Urothelium cell line (cell line): ENCODE measurements around the gene NOB1.
"Not testable (repeated sequence)": the region's sequence is repeated elsewhere in the genome, so short reads cannot be mapped to it uniquely, and the experiment has no call there.

Experiments
- DNase-seq: peaks from one replicate; pipeline ENCODE4 v3.0.0; 2011; ENCODE audit warnings: low spot score, mixed read lengths
- FAIRE-seq: peaks from 2 replicates; lab custom pipeline; 2011; peaks lifted over from hg19 to GRCh38; lab: Jason Lieb, UNC

The NOB1 gene

DNA sequence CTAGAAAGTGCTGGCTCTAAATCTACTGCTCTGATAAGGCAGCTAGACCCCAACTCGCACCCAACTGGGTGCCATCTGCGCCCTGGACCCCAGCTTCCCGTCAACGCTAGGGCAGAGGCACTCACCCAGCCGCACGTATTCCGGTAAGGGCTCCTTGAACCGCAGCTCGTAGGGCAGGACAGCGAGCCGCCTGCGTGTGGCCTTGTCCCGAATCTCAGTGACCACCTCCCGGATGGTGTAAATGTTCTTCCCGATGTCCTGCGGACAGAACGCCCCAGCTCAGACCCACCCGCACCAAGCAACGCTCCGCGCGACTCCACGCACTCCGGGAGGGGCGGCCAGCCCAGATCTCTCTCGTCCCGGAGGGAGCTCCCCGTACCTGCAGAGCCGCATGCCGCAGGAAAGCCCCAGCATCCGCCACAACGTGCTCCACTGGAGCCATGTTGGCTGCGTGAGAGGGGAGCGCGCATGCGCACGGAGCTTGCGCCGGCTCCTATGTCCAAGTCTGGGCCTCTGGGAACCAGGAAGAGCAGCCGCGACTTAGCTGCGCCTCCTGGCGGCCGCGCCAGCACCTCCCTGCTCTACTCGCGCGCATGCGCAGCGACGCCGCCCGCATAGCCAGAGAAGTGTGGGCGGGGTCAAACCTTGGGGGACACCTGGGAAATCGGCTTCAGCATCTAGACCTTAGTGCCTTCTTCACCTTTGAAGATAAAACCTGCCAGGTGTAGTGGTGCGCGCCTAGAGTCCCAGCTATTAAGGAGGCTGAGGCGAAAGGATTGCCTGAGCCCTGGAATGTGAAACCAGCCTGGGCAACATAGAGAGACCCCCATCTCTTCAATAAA lies at the start of gene NOB1:
TSS of gene NOB1 (minus strand) at position 458 of the 842 bp plus-strand sequence. CDS start at position 442, 16 bp downstream.
- FAIRE-seq (no peak), DNase-seq (peak; percentile 98)

DNA sequence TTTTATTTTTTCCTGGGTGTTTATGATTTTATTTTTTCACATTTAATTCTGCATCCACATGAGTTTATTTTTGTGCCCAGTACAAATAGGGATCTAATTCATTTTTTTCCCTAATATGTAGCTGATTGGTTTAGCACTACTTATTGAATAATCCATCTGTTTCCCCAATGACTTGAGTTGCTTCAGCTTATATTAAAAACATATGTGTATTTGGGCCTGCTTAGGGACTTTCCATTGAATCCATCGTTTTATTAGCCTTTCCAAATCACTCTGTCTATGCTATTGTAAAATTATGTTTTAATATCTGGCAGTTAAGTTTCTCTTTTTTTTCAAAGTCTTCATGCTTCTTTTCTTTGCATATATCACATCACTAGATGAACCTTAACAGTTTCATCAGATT lies 49.6 kb upstream of the NOB1 start:
- no peak for DNase-seq
- FAIRE-seq: no peak

DNA sequence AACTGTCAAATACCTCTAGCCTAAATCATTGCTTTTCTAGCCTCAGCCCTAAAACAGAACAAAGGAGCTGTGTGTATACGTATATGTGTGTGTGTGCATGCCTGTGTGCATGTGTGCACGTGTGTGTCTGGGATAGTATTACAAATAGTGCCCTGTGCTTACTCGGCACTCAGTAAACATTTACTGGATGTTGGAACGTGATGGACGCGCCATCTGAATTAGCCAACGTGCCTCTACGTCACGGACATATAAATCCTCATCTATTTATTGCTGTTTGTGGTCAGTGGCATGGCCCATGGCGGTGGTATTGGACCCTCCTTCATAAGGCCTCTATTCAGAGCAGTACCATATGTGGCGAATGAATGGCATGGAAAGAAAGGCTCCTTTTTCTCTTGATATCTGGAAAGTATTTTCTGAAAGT lies 44.9 kb upstream of the NOB1 start:
- no peak for DNase-seq
- FAIRE-seq: no peak

DNA sequence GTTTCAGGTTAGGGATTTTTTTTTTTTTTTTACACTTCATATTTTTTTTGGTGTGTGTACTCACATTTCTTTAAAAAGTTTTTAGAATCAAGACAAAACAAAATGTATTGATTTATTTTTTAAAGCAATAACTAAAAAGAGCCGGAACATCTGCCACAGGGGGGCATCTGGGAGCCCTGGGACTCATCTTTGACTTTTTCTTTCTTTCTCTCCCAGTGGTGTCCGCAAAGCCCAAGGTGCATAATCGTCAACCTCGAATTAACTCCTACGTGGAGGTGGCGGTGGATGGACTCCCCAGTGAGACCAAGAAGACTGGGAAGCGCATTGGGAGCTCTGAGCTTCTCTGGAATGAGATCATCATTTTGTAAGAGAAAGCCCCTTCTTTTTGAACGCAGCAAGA lies 43.7 kb upstream of the NOB1 start:
- DNase-seq: no peak
- no peak for FAIRE-seq

DNA sequence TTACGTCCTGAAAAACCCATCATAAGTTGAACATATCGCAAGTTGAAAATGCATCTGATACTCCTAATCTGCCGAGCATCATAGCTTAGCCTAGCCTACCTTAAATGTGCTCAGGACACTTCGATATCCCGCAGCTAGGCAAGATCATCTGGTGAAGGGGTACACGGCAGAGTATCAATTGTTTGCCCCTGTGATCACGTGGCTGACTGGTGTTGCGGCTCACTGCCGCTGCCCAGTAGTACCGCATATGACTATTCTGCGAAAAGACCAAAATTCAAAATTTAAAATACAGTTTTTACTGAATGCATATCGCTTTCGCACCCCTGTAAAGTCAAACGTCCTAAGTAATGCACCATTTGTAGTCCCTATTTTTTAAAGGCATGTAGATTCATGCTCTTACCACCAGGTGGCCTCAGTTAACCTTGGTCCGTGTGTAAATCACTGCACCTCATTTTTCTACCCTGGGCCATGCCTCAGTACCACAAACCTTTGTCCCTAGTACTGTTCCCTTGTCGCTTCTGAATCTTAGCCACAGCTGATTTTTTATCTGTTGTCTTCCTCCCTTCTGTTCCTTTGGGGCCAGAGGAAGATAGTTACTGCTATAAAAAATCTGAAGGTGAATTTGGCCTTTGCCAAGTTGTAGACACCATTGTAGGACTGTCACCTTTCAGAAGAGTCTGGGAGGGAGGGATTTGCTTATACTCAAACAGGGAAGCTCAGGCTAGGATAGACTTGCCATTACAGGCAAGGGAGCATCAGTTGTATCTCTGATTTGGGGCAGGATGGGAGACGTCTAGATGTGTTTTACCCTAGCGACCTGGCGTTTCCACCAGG lies 41.8 kb upstream of the NOB1 start:
- DNase-seq: peak; percentile 64
- no peak for FAIRE-seq

DNA sequence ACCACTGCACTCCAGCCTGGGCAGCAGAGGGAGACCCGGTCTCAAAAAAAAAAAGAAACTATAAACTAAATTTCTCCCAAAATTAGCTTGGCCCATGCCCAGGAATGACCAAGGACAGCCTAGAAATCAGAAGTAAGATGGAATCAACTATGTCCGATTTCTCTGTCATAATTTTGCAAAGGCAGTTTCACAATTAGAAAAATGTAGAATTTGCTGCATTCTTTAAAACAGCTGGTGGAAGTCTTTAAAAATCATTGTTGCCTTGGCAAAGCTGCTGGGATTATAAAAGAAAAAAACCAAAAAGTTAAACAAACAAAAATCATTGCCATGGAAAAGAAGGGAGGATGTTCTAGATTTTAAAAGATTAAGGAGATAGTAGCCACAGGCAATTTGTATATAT lies 39.8 kb upstream of the NOB1 start:
- DNase-seq: no peak
- no peak for FAIRE-seq

DNA sequence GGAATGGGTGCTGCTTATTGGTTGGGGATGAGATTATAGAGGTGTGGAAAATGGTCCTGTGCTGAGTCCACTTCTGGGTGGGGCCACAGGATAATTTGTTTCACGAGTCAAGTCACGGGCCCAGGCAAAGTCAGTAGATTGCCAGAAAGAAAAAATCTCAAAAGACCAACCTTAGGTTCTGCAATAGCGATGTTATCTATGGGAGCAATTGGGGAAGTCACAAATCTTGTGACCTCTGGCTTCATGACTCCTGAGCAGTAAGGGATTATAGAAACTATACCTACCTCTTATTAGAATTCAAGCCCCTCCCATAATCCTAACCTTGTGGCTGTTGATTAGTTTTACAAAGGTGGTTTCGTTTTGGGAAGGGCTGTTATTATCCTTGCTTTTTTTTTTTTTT lies 38.8 kb upstream of the NOB1 start:
- no peak for DNase-seq
- no peak for FAIRE-seq

DNA sequence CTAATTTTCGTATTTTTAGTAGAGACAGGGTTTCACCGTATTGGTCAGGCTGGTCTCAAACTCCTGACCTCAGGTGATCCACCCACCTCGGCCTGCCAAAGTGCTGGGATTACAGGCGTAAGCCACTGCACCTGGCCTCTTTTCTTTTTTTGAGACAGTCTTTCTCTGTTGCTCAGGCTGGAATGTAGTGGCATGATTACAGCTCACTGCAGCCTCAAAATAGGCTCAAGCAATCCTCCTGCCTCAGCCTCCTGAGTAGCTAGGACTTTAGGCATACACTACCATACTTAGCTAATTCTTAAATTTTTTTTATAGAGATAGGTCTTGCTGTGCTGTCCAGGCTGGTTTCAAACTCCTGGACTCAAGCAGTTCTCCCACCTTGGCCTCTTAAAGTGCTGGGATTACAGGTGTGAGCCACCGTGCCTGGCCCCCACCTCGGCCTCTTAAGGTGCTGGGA lies 36.7 kb upstream of the NOB1 start:
- DNase-seq, FAIRE-seq: not testable (repeated sequence)

DNA sequence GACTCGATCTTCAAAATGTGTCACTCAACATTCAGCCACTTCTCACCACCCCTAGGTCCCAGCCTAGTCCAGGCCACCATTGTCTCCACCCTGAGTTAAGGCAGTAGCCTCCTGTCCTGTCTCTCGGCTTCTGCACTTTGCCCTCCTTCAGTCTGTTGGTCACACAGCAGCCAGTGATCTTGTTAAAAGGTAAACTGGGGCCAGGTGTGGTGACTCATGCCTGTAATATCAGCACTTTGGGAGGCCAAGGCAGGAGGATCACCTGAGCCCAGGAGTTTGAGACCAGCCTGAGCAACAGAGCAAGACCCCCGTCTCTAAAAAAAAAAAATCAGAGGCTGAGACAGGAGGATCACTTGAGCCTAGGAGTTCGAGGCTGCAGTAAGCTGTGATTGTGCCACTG lies 33.2 kb upstream of the NOB1 start:
- DNase-seq (no peak), FAIRE-seq (no peak)

DNA sequence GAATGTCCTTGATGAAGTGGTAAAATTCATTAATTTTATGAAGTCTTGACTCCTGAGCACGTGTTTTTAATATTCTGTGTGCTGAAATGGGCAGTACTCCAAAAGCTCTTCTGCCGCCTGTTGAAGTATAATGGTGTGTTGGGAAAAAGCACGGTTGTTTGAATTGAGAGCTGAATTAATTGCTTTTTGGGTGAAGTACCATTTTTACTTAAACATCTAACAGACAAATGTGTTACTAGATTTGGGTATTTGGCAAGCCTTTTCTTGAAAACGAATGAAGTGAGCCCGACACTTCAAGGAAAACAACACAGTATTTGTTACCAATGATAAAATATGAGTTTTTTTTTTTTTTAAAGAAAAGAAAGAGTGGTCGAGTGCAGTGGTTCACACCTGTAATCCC lies 29.9 kb upstream of the NOB1 start:
- FAIRE-seq: no peak
- no peak for DNase-seq

DNA sequence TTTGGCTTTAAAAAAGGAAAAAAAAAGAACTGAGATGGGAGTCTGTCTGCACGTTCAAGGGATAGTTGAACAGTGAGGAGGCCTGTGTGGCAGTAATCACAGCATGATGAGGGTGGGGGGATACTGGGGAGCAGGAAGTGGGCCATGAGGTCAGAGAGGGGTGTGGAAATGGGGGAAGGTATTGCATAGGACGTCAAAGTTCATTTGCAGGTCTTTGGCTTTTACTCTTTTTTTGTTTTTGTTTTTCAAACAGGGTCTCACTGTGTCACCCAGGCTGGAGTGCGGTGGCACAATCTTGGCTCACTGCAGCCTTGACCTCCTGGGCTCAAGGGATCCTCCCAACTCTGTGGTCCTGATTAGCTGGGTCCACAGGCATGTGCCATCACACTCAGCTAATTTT lies 26.4 kb upstream of the NOB1 start:
- DNase-seq (no peak), FAIRE-seq (no peak)

DNA sequence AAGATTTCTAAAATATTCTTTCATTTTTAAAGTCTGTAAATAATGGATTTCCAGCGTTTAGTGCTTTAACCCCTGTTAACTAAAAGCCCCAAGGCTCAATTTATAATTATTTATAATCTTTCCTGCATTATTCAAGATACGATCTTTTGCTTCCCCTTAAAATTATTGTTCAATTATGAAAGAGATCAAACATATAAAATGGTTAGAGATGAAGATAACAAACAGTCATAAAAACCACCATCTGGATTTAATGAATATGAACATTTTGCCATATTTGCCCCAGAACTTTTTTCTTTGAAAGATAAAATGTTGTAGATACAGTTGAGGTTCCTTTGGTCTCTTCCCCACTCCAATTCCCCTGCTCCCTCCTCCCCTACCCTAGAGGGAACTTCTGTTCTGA lies 25.0 kb upstream of the NOB1 start:
- no peak for FAIRE-seq
- DNase-seq: no peak

DNA sequence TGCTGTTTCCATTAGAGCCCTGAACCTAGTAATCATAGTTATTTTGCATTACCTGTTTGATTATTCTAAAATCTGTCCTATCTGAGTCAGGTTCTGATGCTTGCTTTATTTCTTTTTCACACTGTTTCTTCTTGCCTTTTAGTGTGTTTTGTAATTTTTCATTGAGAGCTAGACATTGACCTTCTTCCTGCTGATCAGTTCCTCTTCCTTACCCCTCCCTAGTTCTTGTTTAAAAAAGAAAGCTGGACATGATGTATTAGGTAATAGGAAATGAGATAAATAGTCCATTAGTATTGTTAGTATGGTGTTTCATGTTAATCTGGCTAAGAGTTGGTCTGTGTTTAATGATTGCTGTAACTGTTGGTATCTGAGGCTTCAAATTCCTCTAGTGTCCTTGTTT lies 20.8 kb upstream of the NOB1 start:
- DNase-seq (no peak), FAIRE-seq (no peak)

DNA sequence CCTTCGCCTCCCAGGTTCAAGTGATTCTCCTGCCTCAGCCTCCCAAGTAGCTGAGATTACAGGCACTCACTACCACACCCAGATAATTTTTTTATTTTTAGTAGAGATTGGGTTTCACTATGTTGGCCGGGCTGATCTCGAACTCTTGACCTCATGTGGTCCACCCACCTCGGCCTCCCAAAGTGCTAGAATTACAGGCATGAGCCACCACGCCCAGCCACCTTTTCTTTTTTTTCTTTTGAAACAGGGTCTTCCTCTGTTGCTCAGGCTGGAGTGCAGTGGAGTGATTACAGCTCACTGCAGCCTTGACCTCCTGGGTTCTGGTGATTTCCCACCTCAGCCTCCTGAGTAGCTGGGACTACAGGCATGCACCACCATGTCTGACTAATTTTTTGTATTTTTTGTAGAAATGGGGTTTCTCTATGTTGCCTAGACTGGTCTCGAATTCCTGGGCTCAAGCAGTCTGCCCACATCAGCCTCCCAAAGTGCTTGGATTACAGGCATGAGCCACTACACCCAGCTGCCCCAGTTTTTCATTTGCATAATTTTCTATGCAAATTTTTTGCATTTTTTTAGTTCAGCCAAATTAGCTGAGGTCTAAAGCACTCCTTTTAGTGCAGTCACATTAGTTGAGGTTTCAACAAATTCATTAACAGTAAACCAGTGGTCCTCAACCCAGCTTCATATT lies 18.7 kb upstream of the NOB1 start:
- FAIRE-seq (no peak), DNase-seq (no peak)

DNA sequence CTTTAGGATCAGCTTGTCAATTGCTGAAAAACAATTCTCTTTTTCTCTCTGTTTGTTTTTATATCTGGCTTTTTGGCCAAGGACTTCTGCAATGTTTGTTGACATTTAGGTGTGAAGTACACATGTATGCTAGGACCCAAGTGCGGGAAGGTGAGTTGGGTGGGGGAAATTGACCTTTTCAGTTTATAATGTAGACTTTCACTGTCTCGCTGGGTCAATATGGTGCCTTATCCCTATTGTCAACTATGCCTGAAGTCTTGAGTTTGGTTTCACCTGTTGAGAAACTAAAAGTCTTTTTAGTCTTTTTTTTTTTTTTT lies 16.9 kb upstream of the NOB1 start:
- DNase-seq (no peak), FAIRE-seq (no peak)

DNA sequence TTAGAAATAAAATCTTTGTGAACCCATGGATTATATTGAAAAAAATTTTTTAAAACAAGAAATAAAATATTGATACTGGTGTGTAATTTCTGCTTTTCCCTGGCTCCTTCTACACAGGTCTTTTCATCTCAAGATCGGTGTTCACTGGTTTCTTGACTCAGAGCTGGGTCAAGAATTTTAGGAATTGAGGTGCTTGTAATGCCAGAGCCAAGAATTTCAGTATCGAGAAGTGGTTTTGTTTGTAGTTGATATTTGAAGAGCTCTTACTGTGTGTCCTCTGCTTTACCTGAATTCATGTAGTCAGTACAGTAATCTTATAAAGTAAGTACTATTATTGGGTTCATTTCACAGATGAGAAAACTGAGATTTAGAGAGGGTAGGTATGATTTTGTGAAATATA lies 14.7 kb upstream of the NOB1 start:
- FAIRE-seq: no peak

DNA sequence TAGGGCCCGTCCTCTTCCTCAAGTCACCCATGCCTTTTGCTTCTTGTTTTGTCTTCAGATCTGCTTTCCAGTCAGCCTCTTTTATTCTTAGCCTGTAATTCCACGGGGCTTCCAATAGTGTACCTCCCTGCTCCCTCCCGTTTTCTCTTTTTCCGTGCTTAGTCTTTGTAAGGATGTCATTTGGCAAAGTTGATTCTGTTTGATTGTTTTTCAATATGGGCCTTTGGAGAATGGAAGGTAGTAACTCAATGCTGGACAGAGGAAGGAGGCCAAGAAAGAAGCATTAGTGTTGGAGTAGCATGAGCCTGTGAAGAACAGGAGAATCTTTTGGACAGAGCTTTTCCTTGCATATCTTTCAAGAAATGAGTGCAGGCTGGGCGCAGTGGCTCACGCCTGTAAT lies 13.9 kb upstream of the NOB1 start:
- no peak for FAIRE-seq

More for the DNA sequence above, 14.7 kb upstream of the NOB1 start:
- DNase-seq: no peak

DNA sequence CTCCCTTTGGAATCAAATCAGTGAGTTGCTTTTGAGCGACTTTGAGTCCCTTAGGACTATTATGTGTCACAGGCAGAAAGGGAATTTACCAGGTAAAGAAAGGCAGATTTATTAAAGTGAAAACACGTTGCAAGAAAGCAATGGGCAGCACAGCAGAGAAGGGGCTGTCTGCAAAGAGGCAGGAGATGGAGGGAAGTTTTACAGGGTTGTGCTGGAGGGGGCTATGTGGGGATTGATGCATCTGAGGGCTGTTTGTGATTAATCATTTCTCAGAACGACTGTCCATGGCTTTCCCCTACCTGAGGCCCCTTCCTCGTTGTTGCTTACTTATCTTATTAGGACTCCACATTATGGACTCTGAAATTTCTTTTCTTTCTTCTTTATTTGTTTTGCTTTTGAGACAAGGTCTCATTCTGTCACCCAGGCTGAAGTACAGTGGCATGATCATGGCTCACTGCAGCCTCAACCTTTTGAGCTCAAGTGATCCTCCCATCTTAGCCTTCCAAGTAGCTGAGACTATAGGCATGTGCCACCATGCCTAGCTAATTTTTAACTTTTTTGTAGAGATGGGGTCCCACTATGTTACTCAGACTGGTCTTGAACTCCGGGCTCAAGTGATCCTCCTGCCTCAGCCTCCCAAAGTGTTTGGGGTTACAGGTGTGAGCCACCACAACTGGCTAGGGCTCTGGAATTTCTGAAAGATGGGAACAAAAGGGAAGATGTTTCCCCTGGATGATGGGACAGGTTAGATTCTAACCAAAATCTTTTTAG lies 12.9 kb upstream of the NOB1 start:
- no peak for FAIRE-seq

More for the DNA sequence above, 13.9 kb upstream of the NOB1 start:
- DNase-seq: no peak

DNA sequence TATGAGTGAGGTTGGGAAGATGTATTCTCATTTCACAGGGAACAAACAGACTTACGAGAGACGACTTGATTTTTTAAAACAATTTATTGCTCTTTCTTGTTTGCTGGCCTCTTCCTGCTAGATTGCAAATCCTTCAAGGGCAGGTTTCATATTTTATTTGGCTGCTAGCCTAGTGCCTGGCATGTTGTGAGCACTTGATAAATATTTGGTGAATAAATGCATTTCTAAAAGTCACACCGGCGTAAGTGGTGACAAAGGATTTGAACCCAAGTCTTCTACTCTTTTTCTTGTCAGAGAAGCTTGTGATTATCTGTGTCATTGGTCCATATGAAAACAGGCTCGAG lies 8.8 kb upstream of the NOB1 start:
- FAIRE-seq (no peak), DNase-seq (no peak)

More for the DNA sequence above, 12.9 kb upstream of the NOB1 start:
- DNase-seq: no peak

DNA sequence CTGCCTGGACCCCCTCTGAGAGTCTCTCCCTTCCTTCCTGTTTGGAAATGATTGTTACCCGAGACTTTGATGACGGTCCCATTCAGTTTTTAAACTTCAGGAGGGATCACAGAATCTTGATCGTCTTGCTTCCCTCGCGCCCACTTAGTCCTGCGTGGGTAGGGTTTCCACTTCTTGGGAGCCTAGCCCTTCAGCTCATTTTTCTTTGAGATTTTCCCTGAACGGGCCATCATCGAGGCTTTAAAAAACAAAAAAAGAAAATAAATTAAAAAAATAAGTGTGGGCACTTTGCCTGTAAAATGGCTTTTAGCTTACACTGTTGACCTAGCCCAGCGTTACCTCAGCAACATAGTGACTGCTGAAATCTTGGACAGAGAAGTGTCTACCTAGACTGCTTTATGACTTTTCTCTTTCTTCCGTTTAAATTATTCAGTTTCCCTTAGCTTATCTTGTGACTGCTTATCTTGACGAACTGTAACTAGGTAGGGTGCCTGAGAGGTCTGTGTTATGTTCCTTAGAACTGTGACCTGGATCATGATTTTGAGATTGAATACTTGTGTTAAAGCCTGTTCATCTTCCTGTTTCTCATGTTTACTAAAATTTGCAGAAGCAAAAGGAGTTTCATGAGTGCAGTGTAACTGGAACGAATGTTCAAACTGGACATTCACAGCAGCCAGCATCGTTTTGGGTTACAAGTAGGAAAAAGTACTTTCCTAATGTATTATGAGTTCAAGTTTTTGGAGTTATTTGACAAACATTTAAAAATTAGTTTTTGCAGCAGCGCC lies 8.3 kb upstream of the NOB1 start:
- peak; percentile 10 for DNase-seq
- FAIRE-seq: no peak
